ENCODE results near the gene OSTN. TPM values are rescaled to one million over a fixed set of nuclear protein-coding genes. Genes with fewer than 3 reads are reported as not detected.

Gene OSTN
- total RNA-seq (2014; rRNA removed; shearing (Covaris generic)) (not detected in 2 replicates), total RNA-seq (2022) (not detected in 2 replicates), Bru-seq, nascent RNA (percentile 7 among the genes with signal in this experiment), BruChase-seq, experiment 1, labeled RNA remaining after a 6-hour chase (percentile 6 among the genes with signal in this experiment), BruChase-seq, experiment 2, labeled RNA remaining after a 2-hour chase (not detected)
- long read RNA-seq = 0 reads

- CTCF ChIA-PET (ENCODE audit: unreplicated experiment) = no interaction called here
- Histone ChIP-seq H4K20me1 (ENCODE audit: insufficient read depth, low read length) (no peaks in the 10 kb centered on the region), H3K27ac (ENCODE audit: low read depth, low read length, poor library complexity, severe bottlenecking) (no peak within 1 kb of the TSS), H3K4me1 (ENCODE audit: insufficient read depth, low read length, poor library complexity, severe bottlenecking) (peaks cover 8% of the 10 kb centered on the region), H3K4me2 (ENCODE audit: low read length) (peak within 1 kb of the TSS; percentile 50), H3K4me3 (ENCODE audit: low read depth, low read length, poor library complexity, severe bottlenecking) (no peak within 1 kb of the TSS), H3K9me3 (ENCODE audit: low read length) (no peaks in the 10 kb centered on the region), H3K36me3 (ENCODE audit: insufficient read depth, low read length) (no peaks in the 10 kb centered on the region), H3K9me2 (ENCODE audit: insufficient read depth, low read length) (no peaks in the 10 kb centered on the region), H3K79me2 (ENCODE audit: insufficient read depth, low read depth, low read length) (no peaks in the 10 kb centered on the region), H2AFZ (ENCODE audit: low read length) (peak within 1 kb of the TSS; percentile 96)
- POLR2A ChIA-PET = interaction anchor here (0.5 to 2.3 kb wide), 7 partner anchors 15 to 763 kb away, joined by 3 to 6 read pairs (median 3); no protein-coding TSS in a partner anchor
- no TSS peak for BruUV-seq (replicated peaks)
- TF ChIP-seq CTCF (conservative IDR thresholded peaks at IDR 0.05; ENCODE audit: low read length) (no peak), EZH2phosphoT487 (IDR thresholded peaks at IDR 0.05; ENCODE audit: borderline replicate concordance, low read depth, low read length) (no peak)
- intact Hi-C loops (cut with micrococcal nuclease; ENCODE audit: unreplicated experiment) = no loop called here
- peak; percentile 15 for DNase-seq (ENCODE audit: low spot score)
Observed at GRCh38 chr3:191198932-191199331, at the start of gene OSTN. OSTN (plus strand) TSS chr3:191199241; CDS start chr3:191212533, 13,292 bp downstream.

GRCh38 chr3:191151653-191152052, 47.4 kb upstream of the OSTN start:
- no peak for DNase-seq (ENCODE audit: low spot score)
- H4K20me1 ChIP-seq (ENCODE audit: insufficient read depth, low read length) = no peaks in the 10 kb centered on the region
- CTCF ChIA-PET (ENCODE audit: unreplicated experiment) = no interaction called here
- POLR2A ChIA-PET = interaction anchor here (0.8 kb wide), 1 partner anchor 33 kb away, joined by 3 read pairs; no protein-coding TSS in a partner anchor
- H3K9me3 ChIP-seq (ENCODE audit: low read length) = peaks cover 33% of the 10 kb centered on the region; the same call in 1 of the 2 replicates
- H3K27ac ChIP-seq (ENCODE audit: low read depth, low read length, poor library complexity, severe bottlenecking) = no peak overlapping the region
- no peaks in the 10 kb centered on the region for H3K4me1 ChIP-seq (ENCODE audit: insufficient read depth, low read length, poor library complexity, severe bottlenecking)
- H3K4me3 ChIP-seq (ENCODE audit: low read depth, low read length, poor library complexity, severe bottlenecking) = no peak overlapping the region
- no peaks in the 10 kb centered on the region for H3K79me2 ChIP-seq (ENCODE audit: insufficient read depth, low read depth, low read length)
- H2AFZ ChIP-seq (ENCODE audit: low read length) = peak overlapping the region; percentile 32; the same call in 1 of the 2 replicates
- no peak overlapping the region for H3K4me2 ChIP-seq (ENCODE audit: low read length)
- TF ChIP-seq EZH2phosphoT487 (IDR thresholded peaks at IDR 0.05; ENCODE audit: borderline replicate concordance, low read depth, low read length) (no peak), CTCF (conservative IDR thresholded peaks at IDR 0.05; ENCODE audit: low read length) (no peak)
- no peaks in the 10 kb centered on the region for H3K9me2 ChIP-seq (ENCODE audit: insufficient read depth, low read length)
- intact Hi-C loops (cut with micrococcal nuclease; ENCODE audit: unreplicated experiment) = no loop called here
- BruUV-seq (replicated peaks) = no TSS peak
- H3K36me3 ChIP-seq (ENCODE audit: insufficient read depth, low read length) = peaks cover 2% of the 10 kb centered on the region; the same call in 1 of the 2 replicates

GRCh38 chr3:191154827-191155226, 44.2 kb upstream of the OSTN start:
- TF ChIP-seq CTCF (conservative IDR thresholded peaks at IDR 0.05; ENCODE audit: low read length) = no peak
- TF ChIP-seq EZH2phosphoT487 (IDR thresholded peaks at IDR 0.05; ENCODE audit: borderline replicate concordance, low read depth, low read length) = no peak
- Histone ChIP-seq H3K79me2 (ENCODE audit: insufficient read depth, low read depth, low read length) (no peaks in the 10 kb centered on the region), H3K4me1 (ENCODE audit: insufficient read depth, low read length, poor library complexity, severe bottlenecking) (no peaks in the 10 kb centered on the region), H3K4me3 (ENCODE audit: low read depth, low read length, poor library complexity, severe bottlenecking) (no peak overlapping the region), H3K9me3 (ENCODE audit: low read length) (peaks cover 42% of the 10 kb centered on the region; the same call in 1 of the 2 replicates), H2AFZ (ENCODE audit: low read length) (no peak overlapping the region), H3K27ac (ENCODE audit: low read depth, low read length, poor library complexity, severe bottlenecking) (no peak overlapping the region), H4K20me1 (ENCODE audit: insufficient read depth, low read length) (no peaks in the 10 kb centered on the region), H3K9me2 (ENCODE audit: insufficient read depth, low read length) (no peaks in the 10 kb centered on the region), H3K36me3 (ENCODE audit: insufficient read depth, low read length) (peaks cover 2% of the 10 kb centered on the region; the same call in 1 of the 2 replicates), H3K4me2 (ENCODE audit: low read length) (no peak overlapping the region)
- ChIA-PET CTCF (ENCODE audit: unreplicated experiment) (no interaction called here), POLR2A (interaction anchor here (0.5 to 1.1 kb wide), 8 partner anchors 9 to 1364 kb away, joined by 3 to 9 read pairs (median 3); no protein-coding TSS in a partner anchor)
- intact Hi-C loops (cut with micrococcal nuclease; ENCODE audit: unreplicated experiment) = no loop called here
- BruUV-seq (replicated peaks) = no TSS peak
- no peak for DNase-seq (ENCODE audit: low spot score)
